SU-DHL-6 (cell line): Measurements from ENCODE around the gene MECR.

Experiments
- EZH2phosphoT487 ChIP-seq: fragments of 200-600 bp; sonication (generic), shearing (Covaris generic); conservative IDR thresholded peaks from 2 replicates; pipeline ENCODE4 v1.6.1; 2018; ENCODE audit warnings: mild to moderate bottlenecking, antibody characterized with exemption, low read length, moderate library complexity, mixed read lengths
- TF ChIP-seq, protein P1 (sequence below): fragments of 200-600 bp; sonication (generic); IDR thresholded peaks from one replicate; pipeline ENCODE4 v1.5.1; 2017; ENCODE audit warnings: antibody characterized with exemption, mild to moderate bottlenecking, low read length, moderate library complexity; ENCODE audit not compliant: insufficient read depth, poor library complexity, severe bottlenecking

DNA sequence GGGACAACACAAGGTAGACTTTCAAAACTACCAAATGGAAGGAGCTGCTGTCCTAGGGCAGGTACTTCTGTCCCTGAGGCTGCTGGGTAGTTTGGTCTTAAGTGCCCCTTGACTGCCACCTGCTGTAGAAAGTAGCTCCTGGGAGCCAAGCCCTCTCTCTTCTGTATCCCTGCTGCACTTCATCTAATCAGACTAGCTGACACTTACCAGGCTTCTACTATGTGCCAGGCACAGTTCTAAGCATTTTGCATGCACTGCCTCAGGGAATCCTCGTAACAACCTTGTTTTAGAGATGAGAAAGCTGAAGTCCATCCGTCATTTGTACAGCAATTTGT is 33.2 kb downstream of the MECR start:
- TF ChIP-seq, protein P1, sequence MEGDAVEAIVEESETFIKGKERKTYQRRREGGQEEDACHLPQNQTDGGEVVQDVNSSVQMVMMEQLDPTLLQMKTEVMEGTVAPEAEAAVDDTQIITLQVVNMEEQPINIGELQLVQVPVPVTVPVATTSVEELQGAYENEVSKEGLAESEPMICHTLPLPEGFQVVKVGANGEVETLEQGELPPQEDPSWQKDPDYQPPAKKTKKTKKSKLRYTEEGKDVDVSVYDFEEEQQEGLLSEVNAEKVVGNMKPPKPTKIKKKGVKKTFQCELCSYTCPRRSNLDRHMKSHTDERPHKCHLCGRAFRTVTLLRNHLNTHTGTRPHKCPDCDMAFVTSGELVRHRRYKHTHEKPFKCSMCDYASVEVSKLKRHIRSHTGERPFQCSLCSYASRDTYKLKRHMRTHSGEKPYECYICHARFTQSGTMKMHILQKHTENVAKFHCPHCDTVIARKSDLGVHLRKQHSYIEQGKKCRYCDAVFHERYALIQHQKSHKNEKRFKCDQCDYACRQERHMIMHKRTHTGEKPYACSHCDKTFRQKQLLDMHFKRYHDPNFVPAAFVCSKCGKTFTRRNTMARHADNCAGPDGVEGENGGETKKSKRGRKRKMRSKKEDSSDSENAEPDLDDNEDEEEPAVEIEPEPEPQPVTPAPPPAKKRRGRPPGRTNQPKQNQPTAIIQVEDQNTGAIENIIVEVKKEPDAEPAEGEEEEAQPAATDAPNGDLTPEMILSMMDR: peak; percentile 39
- no peak for TF ChIP-seq EZH2phosphoT487
